Activated naive CD4-positive, alpha-beta T cell treated with anti-CD3 and anti-CD28 coated beads for 36 hours (primary cell): ENCODE measurements around the gene CYB5R3. TPM values are rescaled to one million over a fixed set of nuclear protein-coding genes. Genes with fewer than 3 reads are reported as not detected.
A peak's percentile ranks its signal among the peaks of the same experiment; 100 is the strongest.
"Not testable (repeated sequence)": the region's sequence is repeated elsewhere in the genome, so short reads cannot be mapped to it uniquely, and the experiment has no call there.

Experiments
- CTCF ChIA-PET: fragments of 350-600 bp; sonication (Branson Sonifier 250); formaldehyde crosslinking; loops from one replicate; lab custom pipeline; 2021; ENCODE audit warnings: antibody characterized with exemption; lab: Charles Lee
- DNase-seq: peaks from one replicate; pipeline ENCODE4 v3.0.0-alpha.2; 2020
- H3K27ac Mint-ChIP-seq: one replicate; pipeline ENCODE4 v1.8.0; 2021; ENCODE audit warnings: mild to moderate bottlenecking, mixed read lengths
- H3K27me3 Mint-ChIP-seq: one replicate; pipeline ENCODE4 v1.8.0; 2021; ENCODE audit warnings: low read depth, mixed read lengths
- H3K36me3 Mint-ChIP-seq: one replicate; pipeline ENCODE4 v1.8.0; 2021; ENCODE audit warnings: low read depth, mixed read lengths
- H3K4me1 Mint-ChIP-seq: one replicate; pipeline ENCODE4 v1.8.0; 2021; ENCODE audit warnings: low read depth, mixed read lengths
- H3K4me3 Mint-ChIP-seq: one replicate; pipeline ENCODE4 v1.8.0; 2021; ENCODE audit warnings: mild to moderate bottlenecking, moderate library complexity, mixed read lengths
- H3K9me3 Mint-ChIP-seq: one replicate; pipeline ENCODE4 v1.8.0; 2021; ENCODE audit warnings: mixed read lengths
- intact Hi-C: fragments of 100-400 bp; cut with micrococcal nuclease; formaldehyde crosslinking; loops from one replicate; pipeline ENCODE4 v1.15.1; 2023
- total RNA-seq, 2 experiments: library from RNA; stranded (reverse); gene quantifications; one replicate each; pipeline ENCODE4 v1.2.3, GENCODE V29; 2021

CYB5R3 gene
- total RNA-seq, 2 experiments from 2014 or later = 61.2 to 63.9 TPM

- intact Hi-C loops = no loop called here
- Mint-ChIP-seq H3K9me3 (no peaks in the 10 kb centered on the region), H3K4me3 (no peak overlapping the region), H3K27ac (no peak overlapping the region), H3K36me3 (no peaks in the 10 kb centered on the region), H3K27me3 (peaks cover 3% of the 10 kb centered on the region), H3K4me1 (peaks cover 8% of the 10 kb centered on the region)
- CTCF ChIA-PET = interaction anchor here (0.7 to 0.8 kb wide), 2 partner anchors 136 to 363 kb away, joined by 3 to 6 read pairs; no protein-coding TSS in a partner anchor
- no peak for DNase-seq
Measured at GRCh38 chr22:42670921-42671709, 21.9 kb upstream of the CYB5R3 start.

GRCh38 chr22:42670046-42670445, 20.9 kb upstream of the CYB5R3 start:
- Mint-ChIP-seq H3K36me3 (no peaks in the 10 kb centered on the region), H3K4me1 (peaks cover 8% of the 10 kb centered on the region), H3K9me3 (no peaks in the 10 kb centered on the region), H3K27ac (no peak overlapping the region), H3K27me3 (peaks cover 3% of the 10 kb centered on the region), H3K4me3 (no peak overlapping the region)
- CTCF ChIA-PET = no interaction called here
- no peak for DNase-seq
- intact Hi-C loops = no loop called here

DNA sequence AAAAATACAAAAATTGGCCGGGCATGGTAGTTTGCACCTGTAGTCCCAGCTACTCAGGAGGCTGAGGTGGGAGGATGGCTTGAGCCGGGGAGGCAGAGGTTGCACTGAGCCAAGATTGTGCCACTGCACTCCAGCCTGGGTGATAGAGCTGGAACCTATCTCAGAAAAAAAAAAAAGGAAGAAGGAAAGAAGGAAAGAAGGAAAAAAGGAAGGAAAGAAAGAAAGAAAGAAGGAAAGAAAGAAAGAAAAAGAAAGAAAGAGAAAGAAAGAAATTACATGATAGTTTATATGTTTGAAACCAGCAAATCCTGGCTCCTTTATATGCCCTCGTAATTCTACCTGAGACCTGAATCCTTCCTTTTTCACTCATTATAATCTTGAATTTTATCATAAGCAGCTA, 17.2 kb upstream of the CYB5R3 start:
- CTCF ChIA-PET = interaction anchor here (0.7 to 0.8 kb wide), 2 partner anchors 11 to 98 kb away, joined by 3 read pairs; no protein-coding TSS in a partner anchor
- H3K9me3 Mint-ChIP-seq, H3K27ac Mint-ChIP-seq, H3K4me1 Mint-ChIP-seq, DNase-seq, intact Hi-C loops, H3K36me3 Mint-ChIP-seq, H3K4me3 Mint-ChIP-seq, H3K27me3 Mint-ChIP-seq: not testable (repeated sequence)

- H3K4me1 Mint-ChIP-seq = peaks cover 2% of the 10 kb centered on the region
- H3K27ac Mint-ChIP-seq = no peak overlapping the region
- intact Hi-C loops = loop anchor here (5.0 kb wide), 1 partner anchor 427 kb away; no protein-coding TSS in a partner anchor
Measured at GRCh38 chr22:42664976-42665831, 16.0 kb upstream of the CYB5R3 start.

DNA sequence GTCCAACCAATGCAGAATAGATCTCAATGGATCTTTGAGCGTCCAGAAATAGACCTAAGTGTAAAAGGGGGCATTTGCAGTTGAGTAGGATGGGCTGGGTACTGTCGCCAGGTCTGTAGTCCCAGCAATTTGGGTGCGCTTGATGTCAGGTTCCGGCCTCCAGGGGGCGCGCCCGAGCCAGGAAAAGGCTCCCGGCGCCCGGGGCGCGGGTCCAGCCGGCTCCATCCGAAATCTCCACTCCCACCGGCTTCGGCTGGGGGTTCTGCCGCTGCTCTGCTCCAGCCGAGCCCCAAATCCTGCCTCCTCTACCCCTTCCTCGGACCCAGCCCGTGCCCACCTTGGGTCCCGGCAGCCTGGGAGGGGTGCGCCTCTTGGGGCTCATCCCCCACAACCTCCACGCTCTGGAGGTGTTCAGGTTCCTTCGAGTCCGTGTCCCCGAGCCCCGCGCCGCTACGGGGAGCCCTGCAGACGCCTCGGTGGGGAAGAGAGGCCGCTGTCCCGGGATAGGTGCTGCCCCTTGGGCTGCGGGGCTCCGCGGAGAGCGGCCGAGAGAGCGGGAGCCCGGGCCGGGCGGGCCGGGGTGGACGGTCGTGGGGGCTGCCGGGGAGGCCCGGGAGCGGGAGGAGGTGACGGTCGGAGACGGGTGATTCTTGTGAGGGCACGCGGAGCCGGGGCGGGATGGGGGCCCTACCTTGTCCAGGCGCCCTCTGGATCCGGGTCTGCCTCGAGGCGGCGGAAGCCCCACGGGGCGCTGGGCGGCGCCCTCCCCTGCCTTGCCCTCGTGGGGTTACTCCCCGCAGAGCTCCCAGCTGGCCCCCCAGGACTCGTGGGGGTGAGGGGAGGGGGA, 13.0 kb upstream of the CYB5R3 start:
- no peak overlapping the region for H3K27ac Mint-ChIP-seq
- H3K9me3 Mint-ChIP-seq = no peaks in the 10 kb centered on the region
- H3K4me1 Mint-ChIP-seq = peaks cover 2% of the 10 kb centered on the region
- no peaks in the 10 kb centered on the region for H3K27me3 Mint-ChIP-seq
- H3K36me3 Mint-ChIP-seq = no peaks in the 10 kb centered on the region
- H3K4me3 Mint-ChIP-seq = peak overlapping the region; percentile 62
- CTCF ChIA-PET = interaction anchor here (1.4 to 1.6 kb wide), 2 partner anchors 22 to 119 kb away, joined by 3 to 5 read pairs; no protein-coding TSS in a partner anchor
- peak; percentile 86 for DNase-seq
- intact Hi-C loops = loop anchor here (2.0 to 5.0 kb wide), 4 partner anchors 119 to 430 kb away; partner anchors contain the start of gene ARFGAP3

More at GRCh38 chr22:42664976-42665831, 16.0 kb upstream of the CYB5R3 start:
- peaks cover 3% of the 10 kb centered on the region for H3K27me3 Mint-ChIP-seq
- no peak overlapping the region for H3K4me3 Mint-ChIP-seq
- H3K9me3 Mint-ChIP-seq = no peaks in the 10 kb centered on the region
- H3K36me3 Mint-ChIP-seq = no peaks in the 10 kb centered on the region
- no peak for DNase-seq
- CTCF ChIA-PET = no interaction called here

GRCh38 chr22:42656578-42656977, 7.4 kb upstream of the CYB5R3 start:
- no peaks in the 10 kb centered on the region for H3K9me3 Mint-ChIP-seq
- peaks cover under 1% of the 10 kb centered on the region for H3K4me1 Mint-ChIP-seq
- no peaks in the 10 kb centered on the region for H3K27me3 Mint-ChIP-seq
- intact Hi-C loops = no loop called here
- no peak overlapping the region for H3K27ac Mint-ChIP-seq
- CTCF ChIA-PET = interaction anchor here (1.3 kb wide), 1 partner anchor 434 kb away, joined by 3 read pairs; no protein-coding TSS in a partner anchor
- DNase-seq = no peak
- no peaks in the 10 kb centered on the region for H3K36me3 Mint-ChIP-seq
- H3K4me3 Mint-ChIP-seq = no peak overlapping the region

GRCh38 chr22:42655693-42656092, 6.5 kb upstream of the CYB5R3 start:
- intact Hi-C loops = no loop called here

GRCh38 chr22:42654436-42655073, 5.4 kb upstream of the CYB5R3 start:
- intact Hi-C loops = no loop called here
- no peaks in the 10 kb centered on the region for H3K27me3 Mint-ChIP-seq
- no peaks in the 10 kb centered on the region for H3K9me3 Mint-ChIP-seq
- DNase-seq = no peak
- no peak overlapping the region for H3K4me3 Mint-ChIP-seq
- H3K36me3 Mint-ChIP-seq = no peaks in the 10 kb centered on the region
- CTCF ChIA-PET = interaction anchor here (0.6 kb wide), 2 partner anchors 31 to 379 kb away, joined by 3 to 5 read pairs; no protein-coding TSS in a partner anchor
- H3K27ac Mint-ChIP-seq = no peak overlapping the region
- no peaks in the 10 kb centered on the region for H3K4me1 Mint-ChIP-seq

More at GRCh38 chr22:42655693-42656092, 6.5 kb upstream of the CYB5R3 start:
- Mint-ChIP-seq H3K4me1 (no peaks in the 10 kb centered on the region), H3K9me3 (no peaks in the 10 kb centered on the region), H3K27me3 (no peaks in the 10 kb centered on the region), H3K4me3 (no peak overlapping the region), H3K27ac (no peak overlapping the region), H3K36me3 (no peaks in the 10 kb centered on the region)
- CTCF ChIA-PET = interaction anchor here (0.9 to 1.3 kb wide), 2 partner anchors 10 to 434 kb away, joined by 3 read pairs; no protein-coding TSS in a partner anchor
- DNase-seq = no peak

DNA sequence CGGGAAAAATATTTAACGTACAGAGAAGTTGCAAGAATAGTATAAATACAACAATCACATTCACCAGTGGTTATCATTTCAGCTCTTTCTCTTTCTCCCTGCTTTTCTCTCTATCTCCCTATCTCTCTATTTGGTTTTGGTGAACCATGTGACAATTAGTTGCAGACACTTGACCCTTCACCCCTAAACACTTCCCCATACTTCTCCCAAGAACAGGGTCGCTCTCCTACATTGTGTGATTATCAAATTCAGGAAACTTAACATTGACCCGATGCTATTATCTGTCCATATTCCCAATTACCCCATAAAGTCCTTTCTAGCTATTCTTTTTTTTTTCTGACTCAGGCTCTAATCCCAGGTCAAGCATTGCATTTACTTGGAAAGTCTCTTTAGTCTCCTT, 4.8 kb upstream of the CYB5R3 start:
- Mint-ChIP-seq H3K27me3 (no peaks in the 10 kb centered on the region), H3K27ac (no peak overlapping the region), H3K4me3 (no peak overlapping the region)

GRCh38 chr22:42651134-42651533, 1.9 kb upstream of the CYB5R3 start:
- intact Hi-C loops = no loop called here
- no peaks in the 10 kb centered on the region for H3K27me3 Mint-ChIP-seq
- CTCF ChIA-PET = interaction anchor here (0.7 kb wide), 1 partner anchor 40 kb away, joined by 4 read pairs; no protein-coding TSS in a partner anchor
- H3K9me3 Mint-ChIP-seq = no peaks in the 10 kb centered on the region
- no peak for DNase-seq
- H3K36me3 Mint-ChIP-seq = no peaks in the 10 kb centered on the region
- H3K4me3 Mint-ChIP-seq = peak overlapping the region; percentile 7
- peaks cover 18% of the 10 kb centered on the region for H3K4me1 Mint-ChIP-seq
- H3K27ac Mint-ChIP-seq = no peak overlapping the region

More for the DNA sequence above, 4.8 kb upstream of the CYB5R3 start:
- intact Hi-C loops = no loop called here
- Mint-ChIP-seq H3K4me1 (no peaks in the 10 kb centered on the region), H3K9me3 (no peaks in the 10 kb centered on the region), H3K36me3 (no peaks in the 10 kb centered on the region)
- no peak for DNase-seq
- CTCF ChIA-PET = interaction anchor here (1.4 kb wide), 1 partner anchor 9 kb away, joined by 5 read pairs; no protein-coding TSS in a partner anchor
